GM18907 (cell line): ENCODE results near the gene DNMT3A.
"Not testable (repeated sequence)": the region's sequence is repeated elsewhere in the genome, so short reads cannot be mapped to it uniquely, and the experiment has no call there.

ENCODE experiments used
- ATAC-seq: cut with Tn5 transposase; IDR thresholded peaks from one replicate; pipeline ENCODE4 v1.9.1; 2021; ENCODE audit warnings: mild to moderate bottlenecking, moderate library complexity; ENCODE audit not compliant: unreplicated experiment

The DNMT3A gene

GRCh38 chr2:25215948-25216679, 125.6 kb downstream of the DNMT3A start:
- peak; percentile 69 for ATAC-seq

- peak; percentile 6 for ATAC-seq
Measured at GRCh38 chr2:25215232-25215631, 126.5 kb downstream of the DNMT3A start.

- no peak for ATAC-seq
Measured at GRCh38 chr2:25213229-25213628, 128.5 kb downstream of the DNMT3A start.

GRCh38 chr2:25210923-25211322, 130.8 kb downstream of the DNMT3A start:
- ATAC-seq = not testable (repeated sequence)

GRCh38 chr2:25207078-25207545, 134.6 kb downstream of the DNMT3A start:
- ATAC-seq = no peak

- no peak for ATAC-seq
Measured at GRCh38 chr2:25204190-25204838, 137.4 kb downstream of the DNMT3A start.

- ATAC-seq = no peak
Measured at GRCh38 chr2:25202275-25202674, 139.4 kb downstream of the DNMT3A start.

- ATAC-seq = no peak
Measured at GRCh38 chr2:25201794-25202193, 139.9 kb downstream of the DNMT3A start.

GRCh38 chr2:25201265-25201664, 140.5 kb downstream of the DNMT3A start:
- no peak for ATAC-seq

GRCh38 chr2:25198576-25198975, 143.1 kb downstream of the DNMT3A start:
- ATAC-seq = no peak

- ATAC-seq = no peak
Measured at GRCh38 chr2:25198209-25198525, 143.6 kb downstream of the DNMT3A start.

GRCh38 chr2:25197336-25198208, 144.2 kb downstream of the DNMT3A start:
- no peak for ATAC-seq

GRCh38 chr2:25194576-25195122, 147.1 kb downstream of the DNMT3A start:
- no peak for ATAC-seq

GRCh38 chr2:25190536-25190935, 151.2 kb downstream of the DNMT3A start:
- ATAC-seq = no peak

- no peak for ATAC-seq
Measured at GRCh38 chr2:25188405-25188804, 153.3 kb downstream of the DNMT3A start.

- ATAC-seq = no peak
Measured at GRCh38 chr2:25187729-25188350, 153.9 kb downstream of the DNMT3A start.

GRCh38 chr2:25184254-25184653, 157.5 kb downstream of the DNMT3A start:
- no peak for ATAC-seq

- no peak for ATAC-seq
Measured at GRCh38 chr2:25178976-25179375, 162.7 kb downstream of the DNMT3A start.
